Lung (tissue), 12 donors: ENCODE measurements around the gene TEDC2. TPM values are rescaled to one million over a fixed set of nuclear protein-coding genes. Genes with fewer than 3 reads are reported as not detected.
A peak's percentile ranks its signal among the peaks of the same experiment; 100 is the strongest.

Experiments used
- ATAC-seq: fragments of 200-7000 bp; cut with Tn5 transposase; one replicate; pipeline ENCODE4 v1.9.1; 2020; ENCODE audit warnings: moderate number of reproducible peaks; ENCODE audit not compliant: insufficient read depth, low FRiP score
- DNase-seq, 3 donors: peaks; one replicate each; pipeline ENCODE4 v3.0.0-alpha.2; 2013 to 2017
- H3K27ac ChIP-seq, 2 donors: one replicate each; pipeline ENCODE4 v1.5.1; 2013; ENCODE audit warnings: mild to moderate bottlenecking in 2 of 2, moderate library complexity in 2 of 2, control low read depth in 1 of 2, inconsistent platforms in 1 of 2, low read depth in 1 of 2, low read length in 1 of 2
- H3K27me3 ChIP-seq, 3 donors: one replicate each; pipeline ENCODE4 v1.5.1; 2013; ENCODE audit warnings: low read length in 2 of 3; ENCODE audit not compliant: control insufficient read depth in 3 of 3, insufficient read depth in 3 of 3
- H3K36me3 ChIP-seq, 4 donors: one replicate each; pipeline ENCODE4 v1.5.1; 2013; ENCODE audit warnings: low read length in 4 of 4, mild to moderate bottlenecking in 1 of 4, moderate library complexity in 1 of 4; ENCODE audit not compliant: control insufficient read depth in 4 of 4, insufficient read depth in 4 of 4
- H3K4me1 ChIP-seq, 5 donors: one replicate each; pipeline ENCODE4 v1.5.1; 2013; ENCODE audit warnings: low read length in 5 of 5, mild to moderate bottlenecking in 2 of 5, moderate library complexity in 1 of 5; ENCODE audit not compliant: control insufficient read depth in 5 of 5, insufficient read depth in 5 of 5
- H3K4me3 ChIP-seq: one replicate; pipeline ENCODE4 v1.5.1; 2013; ENCODE audit warnings: mild to moderate bottlenecking, control low read depth, moderate library complexity
- H3K9ac ChIP-seq, 2 donors: one replicate each; pipeline ENCODE4 v1.5.1; 2013; ENCODE audit warnings: low read length in 2 of 2, control low read depth in 1 of 2; ENCODE audit not compliant: insufficient read depth in 1 of 2
- H3K9me3 ChIP-seq, 4 donors: one replicate each; pipeline ENCODE4 v1.5.1; 2013; ENCODE audit warnings: low read length in 3 of 4, mild to moderate bottlenecking in 1 of 4, moderate library complexity in 1 of 4; ENCODE audit not compliant: control insufficient read depth in 4 of 4, insufficient read depth in 3 of 4
- WGBS, 2 donors: extraction: QIAGEN DNeasy Blood & Tissue Kit; methylation state at CpG; one replicate each; pipeline ENCODE4 v1.1.7; 2013; 5-methylcytosine and 5-hydroxymethylcytosine counted together
- polyA plus RNA-seq, 2 donors: library from polyadenylated mRNA; stranded (reverse); fragments of 200-250 nt; gene quantifications; one replicate each; pipeline ENCODE4 v1.2.1, GENCODE V29; 2013
- total RNA-seq, 2 donors: library from RNA; depleted of rRNA in 1 of 2; stranded (reverse); fragments of >200 nt in 1 of 2; gene quantifications; one replicate each; pipeline ENCODE4 v1.2.1, GENCODE V29; 2014 to 2021
- TF ChIP-seq, protein P1 (sequence below): IDR thresholded peaks from 2 replicates; pipeline ENCODE4 v1.5.1; 2012; ENCODE audit warnings: mild to moderate bottlenecking; ENCODE audit errors: control extremely low read depth, extremely low read depth
- donor health status: control.
- donor health status: control.
- donor health status: Bipolar disorder and iron deficiency.
- donor health status: healthy.
- donor health status: DM: yes; HTN: yes; CAD: no.

TEDC2 gene
- total and polyA plus RNA-seq, 4 donors = 1.1 to 3.6 (median 2.2) TPM

DNA sequence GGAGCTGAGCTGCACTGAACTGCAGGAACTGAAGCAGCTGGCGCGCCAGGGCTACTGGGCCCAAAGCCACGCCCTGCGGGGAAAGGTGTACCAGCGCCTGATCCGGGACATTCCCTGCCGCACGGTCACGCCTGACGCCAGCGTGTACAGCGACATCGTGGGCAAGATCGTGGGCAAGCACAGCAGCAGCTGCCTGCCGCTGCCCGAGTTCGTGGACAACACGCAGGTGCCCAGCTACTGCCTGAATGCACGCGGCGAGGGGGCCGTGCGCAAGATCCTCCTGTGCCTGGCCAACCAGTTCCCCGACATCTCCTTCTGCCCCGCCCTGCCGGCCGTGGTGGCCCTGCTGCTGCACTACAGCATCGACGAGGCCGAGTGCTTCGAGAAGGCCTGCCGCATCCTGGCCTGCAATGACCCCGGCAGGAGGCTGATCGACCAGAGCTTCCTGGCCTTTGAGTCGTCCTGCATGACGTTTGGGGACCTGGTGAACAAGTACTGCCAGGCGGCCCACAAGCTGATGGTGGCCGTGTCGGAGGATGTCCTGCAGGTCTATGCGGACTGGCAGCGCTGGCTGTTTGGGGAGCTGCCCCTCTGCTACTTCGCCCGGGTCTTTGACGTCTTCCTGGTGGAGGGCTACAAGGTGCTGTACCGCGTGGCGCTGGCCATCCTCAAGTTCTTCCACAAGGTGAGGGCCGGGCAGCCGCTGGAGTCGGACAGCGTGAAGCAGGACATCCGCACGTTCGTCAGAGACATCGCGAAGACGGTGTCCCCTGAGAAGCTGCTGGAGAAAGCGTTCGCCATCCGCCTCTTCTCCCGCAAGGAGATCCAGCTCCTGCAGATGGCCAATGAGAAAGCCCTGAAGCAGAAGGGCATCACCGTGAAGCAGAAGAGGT lies 36.6 kb downstream of the TEDC2 start:
- DNase-seq = no peak
- Histone ChIP-seq H3K9me3 (no peaks in the 10 kb centered on the region), H3K4me1 (peaks cover under 1 to 34% (median 10%) of the 10 kb centered on the region in 5 donors), H3K9ac (no peak overlapping the region), H3K4me3 (no peak overlapping the region), H3K27ac (no peak overlapping the region), H3K27me3 (no peaks in the 10 kb centered on the region), H3K36me3 (peaks cover 0 to 31% (median 15%) of the 10 kb centered on the region in 4 donors)
- WGBS, 2 donors = 96% methylated on average over 62 of the region's 62 CpGs
- no peak for ATAC-seq
- TF ChIP-seq, protein P1, sequence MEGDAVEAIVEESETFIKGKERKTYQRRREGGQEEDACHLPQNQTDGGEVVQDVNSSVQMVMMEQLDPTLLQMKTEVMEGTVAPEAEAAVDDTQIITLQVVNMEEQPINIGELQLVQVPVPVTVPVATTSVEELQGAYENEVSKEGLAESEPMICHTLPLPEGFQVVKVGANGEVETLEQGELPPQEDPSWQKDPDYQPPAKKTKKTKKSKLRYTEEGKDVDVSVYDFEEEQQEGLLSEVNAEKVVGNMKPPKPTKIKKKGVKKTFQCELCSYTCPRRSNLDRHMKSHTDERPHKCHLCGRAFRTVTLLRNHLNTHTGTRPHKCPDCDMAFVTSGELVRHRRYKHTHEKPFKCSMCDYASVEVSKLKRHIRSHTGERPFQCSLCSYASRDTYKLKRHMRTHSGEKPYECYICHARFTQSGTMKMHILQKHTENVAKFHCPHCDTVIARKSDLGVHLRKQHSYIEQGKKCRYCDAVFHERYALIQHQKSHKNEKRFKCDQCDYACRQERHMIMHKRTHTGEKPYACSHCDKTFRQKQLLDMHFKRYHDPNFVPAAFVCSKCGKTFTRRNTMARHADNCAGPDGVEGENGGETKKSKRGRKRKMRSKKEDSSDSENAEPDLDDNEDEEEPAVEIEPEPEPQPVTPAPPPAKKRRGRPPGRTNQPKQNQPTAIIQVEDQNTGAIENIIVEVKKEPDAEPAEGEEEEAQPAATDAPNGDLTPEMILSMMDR = no peak

DNA sequence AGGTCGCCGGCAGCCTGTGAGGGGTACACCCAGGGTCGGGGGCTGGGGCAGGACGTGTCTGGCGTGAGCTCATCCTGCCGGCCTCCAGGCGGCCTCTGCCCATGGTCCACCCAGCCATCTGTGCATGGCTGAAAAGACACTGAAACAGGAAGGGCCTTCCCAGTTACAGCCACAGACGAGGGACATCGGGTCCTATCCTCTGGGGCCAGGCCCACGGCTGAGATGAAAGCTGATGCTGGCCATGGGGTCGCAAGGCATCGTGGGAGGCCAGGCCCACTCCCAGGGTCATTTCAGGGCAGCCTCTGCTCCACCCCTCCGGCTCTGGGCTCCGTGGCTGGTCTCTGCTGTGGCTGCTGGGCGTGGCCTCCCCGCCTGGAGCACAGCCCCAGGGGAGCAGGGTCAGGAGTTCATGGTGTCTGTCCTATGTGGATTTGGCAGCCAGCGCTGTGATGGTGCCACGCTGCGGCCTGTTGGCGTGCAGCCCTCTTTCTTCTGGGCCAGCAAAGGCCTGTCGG lies 37.3 kb downstream of the TEDC2 start:
- ATAC-seq (no peak), DNase-seq (peak; percentile 47 to 69 (median 54))
- H3K4me3 ChIP-seq = no peak overlapping the region
- H3K36me3 ChIP-seq = peaks cover 0 to 36% (median 15%) of the 10 kb centered on the region in 4 donors
- H3K4me1 ChIP-seq = peaks cover 5 to 41% (median 10%) of the 10 kb centered on the region in 5 donors
- H3K9me3 ChIP-seq = no peaks in the 10 kb centered on the region
- TF ChIP-seq, protein P1 = no peak
- WGBS, 2 donors = 54 to 75% methylated on average over 21 of the region's 21 CpGs
- no peak overlapping the region for H3K27ac ChIP-seq
- no peak overlapping the region for H3K9ac ChIP-seq
- no peaks in the 10 kb centered on the region for H3K27me3 ChIP-seq

- H3K9me3 ChIP-seq = no peaks in the 10 kb centered on the region
- H3K27me3 ChIP-seq = no peaks in the 10 kb centered on the region
- TF ChIP-seq, protein P1 = no peak
- H3K4me3 ChIP-seq = no peak overlapping the region
- H3K27ac ChIP-seq = no peak overlapping the region
- ATAC-seq (no peak), DNase-seq (peak; percentile 77 to 90 (median 83))
- peaks cover 0 to 37% (median 18%) of the 10 kb centered on the region in 4 donors for H3K36me3 ChIP-seq
- H3K4me1 ChIP-seq = peaks cover 5 to 48% (median 10%) of the 10 kb centered on the region in 5 donors
- 77 to 81% methylated on average over 26 of the region's 26 CpGs for WGBS, 2 donors
- H3K9ac ChIP-seq = no peak overlapping the region
Measured at GRCh38 chr16:2497695-2498484, 38.0 kb downstream of the TEDC2 start.
